HT1080 (cell line): Measurements from ENCODE around the gene ERGIC3. TPM values are rescaled to one million over a fixed set of nuclear protein-coding genes. Genes with fewer than 3 reads are reported as not detected.

Experiments used
- DNase-seq: peaks from one replicate; pipeline ENCODE4 v3.0.0-alpha.2; 2015; ENCODE audit warnings: low read depth
- small RNA-seq: library from RNA; depleted of rRNA; stranded (forward); fragments of <200 nt; gene quantifications from one replicate; pipeline ENCODE3, GENCODE V24; 2014
- total RNA-seq: library from RNA; depleted of rRNA; stranded (reverse); fragments of >200 nt; shearing (Covaris generic); gene quantifications from 2 replicates; pipeline ENCODE4 v1.2.3, GENCODE V29; 2014; rRNA removed

The ERGIC3 gene
- total RNA-seq, 1 experiment from 2014 or later, result 169 TPM

GRCh38 chr20:35598476-35598875, 56.6 kb downstream of the ERGIC3 start:
- DNase-seq, result no peak

GRCh38 chr20:35598899-35599775, 57.3 kb downstream of the ERGIC3 start:
- no peak for DNase-seq

- no peak for DNase-seq
These were observed 57.9 kb downstream of the ERGIC3 start for GRCh38 chr20:35599776-35600120.

GRCh38 chr20:35600176-35600992, 58.5 kb downstream of the ERGIC3 start:
- DNase-seq, result no peak

- DNase-seq, result peak; percentile 32
These were observed 59.4 kb downstream of the ERGIC3 start for GRCh38 chr20:35600993-35601973.

- no peak for DNase-seq
These were observed 60.1 kb downstream of the ERGIC3 start for GRCh38 chr20:35601990-35602389.

- DNase-seq, result no peak
These were observed 61.1 kb downstream of the ERGIC3 start for GRCh38 chr20:35602851-35603495.

- DNase-seq, result no peak
These were observed 62.0 kb downstream of the ERGIC3 start for GRCh38 chr20:35603695-35604448.

GRCh38 chr20:35604449-35604747, 62.5 kb downstream of the ERGIC3 start:
- DNase-seq, result no peak

- no peak for DNase-seq
These were observed 64.2 kb downstream of the ERGIC3 start for GRCh38 chr20:35606127-35606526.

Small RNA genes lying within 50 kb of the gene (small RNA-seq; reads per million reads assigned to genes)
- not detected for gene RPL37P1

Other genes starting within 250 kb of the ERGIC3 start
- not detected in 2 replicates for gene FAM83C, start 249.7 kb upstream of the ERGIC3 start, total RNA-seq
- gene UQCC1, start 130.1 kb upstream of the ERGIC3 start, total RNA-seq, result 55.7 and 58.1 TPM in 2 replicates
- gene GDF5, start 103.8 kb upstream of the ERGIC3 start, total RNA-seq, result 0.10 TPM in 2 replicates
- 45.9 and 51.7 TPM in 2 replicates for gene CEP250, start 86.5 kb upstream of the ERGIC3 start, total RNA-seq
- not detected in 2 replicates for gene C20orf173, start 12.4 kb upstream of the ERGIC3 start, total RNA-seq
- gene SPAG4, start 73.8 kb downstream of the ERGIC3 start, total RNA-seq, result 0.30 and 0.59 TPM in 2 replicates
- gene CPNE1, start 122.8 kb downstream of the ERGIC3 start, total RNA-seq, result 146 and 192 TPM in 2 replicates
- gene RBM12, start 122.8 kb downstream of the ERGIC3 start, total RNA-seq, result 54.5 and 68.1 TPM in 2 replicates
- gene NFS1, start 157.3 kb downstream of the ERGIC3 start, total RNA-seq, result 34.1 and 92.1 TPM in 2 replicates
- gene ROMO1, start 157.3 kb downstream of the ERGIC3 start, total RNA-seq, result 213 and 561 TPM in 2 replicates
- 197 and 209 TPM in 2 replicates for gene RBM39, start 200.2 kb downstream of the ERGIC3 start, total RNA-seq
- 28.6 and 36.7 TPM in 2 replicates for gene PHF20, start 229.9 kb downstream of the ERGIC3 start, total RNA-seq